Fibroblast of mammary gland (primary cell): ENCODE measurements around the gene CIITA.

Experiments used
- DNase-seq: peaks from one replicate; pipeline ENCODE4 v3.0.0-alpha.2; 2010; ENCODE audit warnings: low read depth
- H3K4me3 ChIP-seq: 2 replicates; pipeline ENCODE4 v1.5.1; 2011; ENCODE audit warnings: low read depth, mild to moderate bottlenecking, low read length, moderate library complexity; ENCODE audit not compliant: control insufficient read depth
- CTCF ChIP-seq: conservative IDR thresholded peaks from 2 replicates; pipeline ENCODE4 v1.5.1; 2011; ENCODE audit warnings: low read depth, low read length, inconsistent platforms; ENCODE audit not compliant: control insufficient read depth, insufficient read depth

The CIITA gene

DNA sequence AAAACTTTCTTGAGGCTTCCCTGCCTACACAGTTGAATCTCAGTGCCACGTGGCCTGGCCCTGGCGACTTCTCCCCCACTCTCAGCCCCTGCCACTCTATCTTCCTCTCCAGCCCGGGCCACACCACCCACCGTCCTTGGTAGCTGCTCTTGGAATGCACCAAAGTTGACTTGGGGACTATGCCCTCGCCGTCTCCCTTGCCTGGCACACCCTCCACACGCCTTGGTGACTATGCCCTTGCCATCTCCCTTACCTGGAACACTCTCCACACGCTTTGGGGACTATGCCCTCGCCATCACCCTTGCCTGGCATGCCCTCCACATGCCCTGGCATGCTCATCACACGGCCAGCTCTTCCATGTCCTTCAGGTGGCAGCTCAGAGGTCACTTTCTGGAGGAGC, 42.9 kb upstream of the CIITA start:
- DNase-seq = no peak
- no peak for TF ChIP-seq CTCF

DNA sequence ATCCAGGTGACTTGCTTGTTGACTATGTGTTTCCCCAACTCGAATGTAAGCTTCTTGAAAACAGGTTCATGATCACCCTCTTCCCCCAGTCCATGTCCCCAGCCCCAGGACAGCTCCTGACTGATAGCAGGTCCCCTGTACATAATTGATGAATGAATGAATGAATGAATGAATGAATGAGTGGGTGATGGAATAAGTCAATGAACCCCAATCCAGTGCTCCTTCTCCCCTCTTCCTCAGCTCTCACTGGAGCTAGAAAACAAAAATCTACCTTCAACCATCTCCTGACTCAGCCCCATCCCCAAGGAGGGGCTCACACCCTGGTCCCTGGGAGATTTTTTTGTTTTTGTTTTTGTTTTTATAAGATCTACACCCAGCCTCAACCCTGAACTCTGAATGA, 42.2 kb upstream of the CIITA start:
- DNase-seq = no peak
- no peak for TF ChIP-seq CTCF
- no peak overlapping the region for H3K4me3 ChIP-seq

More for the DNA sequence above, 42.9 kb upstream of the CIITA start:
- no peak overlapping the region for H3K4me3 ChIP-seq

GRCh38 chr16:10835281-10835931, 41.6 kb upstream of the CIITA start:
- no peak for DNase-seq
- H3K4me3 ChIP-seq = no peak overlapping the region
- TF ChIP-seq CTCF = no peak

- H3K4me3 ChIP-seq = no peak overlapping the region
- DNase-seq = no peak
- no peak for TF ChIP-seq CTCF
These were observed 40.7 kb upstream of the CIITA start for GRCh38 chr16:10836174-10836853.

DNA sequence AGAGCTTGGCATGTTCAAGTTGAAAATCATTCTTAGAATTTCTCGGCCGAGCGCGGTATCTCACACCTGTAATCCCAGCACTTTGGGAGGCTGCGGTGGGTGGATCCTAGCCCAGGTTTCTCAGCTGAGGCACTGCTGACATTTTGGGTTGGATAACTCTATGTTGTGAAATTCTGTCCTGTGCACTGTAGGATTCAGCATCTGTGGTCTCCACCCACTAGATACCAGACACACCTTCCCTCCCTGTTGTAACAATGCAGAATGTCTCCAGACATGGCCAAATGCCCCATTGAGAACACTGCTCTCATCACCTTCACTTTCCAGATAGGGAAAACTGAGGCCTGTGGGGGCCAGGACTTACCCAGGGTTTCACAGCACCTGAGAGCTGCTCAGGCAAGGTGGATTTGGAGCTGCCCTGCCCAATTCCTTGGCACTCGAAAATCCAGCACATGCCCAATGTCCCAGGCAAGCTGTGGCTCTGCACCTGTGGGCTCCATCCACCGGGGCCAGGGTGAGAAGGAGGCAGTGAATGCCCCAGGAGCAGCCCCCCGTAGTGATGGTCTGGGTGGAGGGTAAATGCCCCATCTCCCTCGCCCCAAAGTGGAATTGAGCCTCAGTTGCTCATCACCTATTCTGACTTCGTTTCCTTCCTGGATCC, 38.3 kb upstream of the CIITA start:
- DNase-seq = no peak
- TF ChIP-seq CTCF = no peak

GRCh38 chr16:10839279-10839666, 37.7 kb upstream of the CIITA start:
- TF ChIP-seq CTCF = no peak
- no peak overlapping the region for H3K4me3 ChIP-seq

More for the DNA sequence above, 38.3 kb upstream of the CIITA start:
- no peak overlapping the region for H3K4me3 ChIP-seq

More at GRCh38 chr16:10839279-10839666, 37.7 kb upstream of the CIITA start:
- no peak for DNase-seq
